B cell (primary cell): Measurements from ENCODE around the gene RYK.

ENCODE experiments used
- CTCF ChIP-seq: fragments of 200-600 bp; IDR thresholded peaks from one replicate; pipeline ENCODE4 v1.8.0; 2022; ENCODE audit warnings: antibody characterized with exemption, mild to moderate bottlenecking
- EZH2 ChIP-seq: IDR thresholded peaks from 2 replicates; pipeline ENCODE4 v1.6.1; 2012; ENCODE audit warnings: borderline replicate concordance, low read depth, mild to moderate bottlenecking, moderate library complexity, low read length; ENCODE audit not compliant: insufficient read depth, poor library complexity, severe bottlenecking

GRCh38 chr3:134110963-134111362 is 139.7 kb downstream of the RYK start:
- TF ChIP-seq CTCF, result no peak
- no peak for TF ChIP-seq EZH2
